PC-3 (cell line): ENCODE measurements around the gene OR1Q1. TPM values are rescaled to one million over a fixed set of nuclear protein-coding genes. Genes with fewer than 3 reads are reported as not detected.
"Not testable (repeated sequence)": the region's sequence is repeated elsewhere in the genome, so short reads cannot be mapped to it uniquely, and the experiment has no call there.

Source experiments
- ATAC-seq: fragments of 200-7000 bp; cut with Tn5 transposase; 2 replicates; pipeline ENCODE4 v1.9.1; 2020; ENCODE audit warnings: mild to moderate bottlenecking, moderate library complexity
- BruUV-seq: library from RNA; stranded (reverse); fragments of 400-500 nt; replicated peaks from 2 replicates; lab custom pipeline; 2021; lab: Mats Ljungman, UMichigan
- CTCF ChIA-PET: fragments of 300-600 bp; sonication (Branson Sonifier 250); formaldehyde crosslinking; loops from one replicate; lab custom pipeline; 2022; ENCODE audit warnings: antibody characterized with exemption; lab: Charles Lee
- POLR2A ChIA-PET: fragments of 300-600 bp; sonication (Branson Sonifier 250); formaldehyde crosslinking; loops from one replicate; lab custom pipeline; 2022; ENCODE audit warnings: antibody characterized with exemption; ENCODE audit not compliant: unreplicated experiment; lab: Charles Lee
- DNase-seq: peaks from one replicate; pipeline ENCODE4 v3.0.0-alpha.2; 2015
- H2AFZ ChIP-seq: fragments of 300-600 bp; sonication (generic); 2 replicates; pipeline ENCODE4 v1.6.0; 2016; ENCODE audit warnings: antibody characterized with exemption, low read length
- H3F3A ChIP-seq: fragments of 300-600 bp; sonication (generic); one replicate; pipeline ENCODE4 v1.6.0; 2017; ENCODE audit warnings: antibody characterized with exemption, low read length, control low read depth, mild to moderate bottlenecking; ENCODE audit not compliant: unreplicated experiment
- H3K27ac ChIP-seq: fragments of 300-600 bp; sonication (generic); 2 replicates; pipeline ENCODE4 v1.5.1; 2016; ENCODE audit warnings: mild to moderate bottlenecking, low read length
- H3K27me3 ChIP-seq: fragments of 300-600 bp; sonication (generic); 2 replicates; pipeline ENCODE4 v1.6.1; 2016; ENCODE audit warnings: low read length, mixed read lengths
- H3K36me3 ChIP-seq: fragments of 300-600 bp; sonication (generic); 2 replicates; pipeline ENCODE4 v1.6.1; 2016; ENCODE audit warnings: low read depth, mixed run types, low read length, mixed read lengths
- H3K4me1 ChIP-seq: fragments of 300-600 bp; sonication (generic); 2 replicates; pipeline ENCODE4 v1.5.1; 2016; ENCODE audit warnings: low read length; ENCODE audit not compliant: insufficient read depth
- H3K4me2 ChIP-seq: fragments of 300-600 bp; sonication (generic); 2 replicates; pipeline ENCODE4 v1.6.0; 2016; ENCODE audit warnings: low read length
- H3K4me3 ChIP-seq: fragments of 300-600 bp; sonication (generic); 2 replicates; pipeline ENCODE4 v1.5.1; 2016; ENCODE audit warnings: mild to moderate bottlenecking, low read length, mixed read lengths
- H3K79me2 ChIP-seq: fragments of 300-600 bp; sonication (generic); 2 replicates; pipeline ENCODE4 v1.6.1; 2017; ENCODE audit warnings: low read length, mixed read lengths
- H3K9ac ChIP-seq: fragments of 300-600 bp; sonication (generic); 2 replicates; pipeline ENCODE4 v1.6.0; 2016; ENCODE audit warnings: mild to moderate bottlenecking, low read length
- H3K9me2 ChIP-seq: fragments of 300-600 bp; sonication (generic); replicated peaks from 2 replicates; pipeline ENCODE4 v1.6.1; 2016; ENCODE audit warnings: mixed run types, low read length, mixed read lengths
- H3K9me3 ChIP-seq: fragments of 300-600 bp; sonication (generic); 2 replicates; pipeline ENCODE4 v1.6.1; 2016; ENCODE audit warnings: low read length, mixed read lengths
- H4K20me1 ChIP-seq: fragments of 300-600 bp; sonication (generic); 2 replicates; pipeline ENCODE4 v1.6.1; 2016; ENCODE audit warnings: low read length, mixed read lengths
- EZH2 ChIP-seq: fragments of 300-600 bp; sonication (generic); IDR thresholded peaks from one replicate; pipeline ENCODE4 v1.6.1; 2017; ENCODE audit warnings: antibody characterized with exemption, mild to moderate bottlenecking, low read length; ENCODE audit not compliant: unreplicated experiment
- EZH2phosphoT487 ChIP-seq: fragments of 300-600 bp; sonication (generic); IDR thresholded peaks from 2 replicates; pipeline ENCODE4 v1.6.1; 2018; ENCODE audit warnings: mild to moderate bottlenecking, antibody characterized with exemption, low read length, borderline replicate concordance
- intact Hi-C: fragments of 100-400 bp; cut with micrococcal nuclease; formaldehyde crosslinking; loops from 2 replicates; pipeline ENCODE4 v1.9.0; 2023
- total RNA-seq: library from RNA; depleted of rRNA; stranded (reverse); fragments of >200 nt; gene quantifications from 2 replicates; pipeline ENCODE4 v1.2.3, GENCODE V29; 2014
- TF ChIP-seq, protein P1 (sequence below): fragments of 300-600 bp; sonication (generic); conservative IDR thresholded peaks from 2 replicates; pipeline ENCODE4 v1.5.1; 2017; ENCODE audit warnings: antibody characterized with exemption, low read depth, mild to moderate bottlenecking, low read length

OR1Q1 gene
- total RNA-seq, 1 experiment from 2014 or later = not detected

DNA sequence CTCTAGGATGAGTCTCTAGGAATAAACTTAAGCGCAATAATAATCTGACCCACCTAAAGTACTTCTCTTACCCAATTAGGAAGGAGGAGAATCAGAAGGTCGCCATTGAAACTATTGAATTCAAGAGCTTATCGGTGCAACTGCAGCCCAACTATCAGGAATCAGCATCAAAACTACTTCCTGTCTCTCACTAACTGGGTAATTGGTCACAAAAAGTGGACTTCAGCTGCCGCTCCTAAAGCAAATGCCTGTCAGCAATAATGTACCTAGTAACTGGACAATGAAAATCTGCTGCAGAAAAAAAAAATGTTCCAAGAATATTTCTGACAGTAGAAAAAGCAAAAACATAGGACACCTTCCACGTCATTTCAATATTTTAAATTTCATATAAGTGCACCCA lies 34.7 kb upstream of the OR1Q1 start:
- no peaks in the 10 kb centered on the region for H3K27me3 ChIP-seq
- TF ChIP-seq, protein P1, sequence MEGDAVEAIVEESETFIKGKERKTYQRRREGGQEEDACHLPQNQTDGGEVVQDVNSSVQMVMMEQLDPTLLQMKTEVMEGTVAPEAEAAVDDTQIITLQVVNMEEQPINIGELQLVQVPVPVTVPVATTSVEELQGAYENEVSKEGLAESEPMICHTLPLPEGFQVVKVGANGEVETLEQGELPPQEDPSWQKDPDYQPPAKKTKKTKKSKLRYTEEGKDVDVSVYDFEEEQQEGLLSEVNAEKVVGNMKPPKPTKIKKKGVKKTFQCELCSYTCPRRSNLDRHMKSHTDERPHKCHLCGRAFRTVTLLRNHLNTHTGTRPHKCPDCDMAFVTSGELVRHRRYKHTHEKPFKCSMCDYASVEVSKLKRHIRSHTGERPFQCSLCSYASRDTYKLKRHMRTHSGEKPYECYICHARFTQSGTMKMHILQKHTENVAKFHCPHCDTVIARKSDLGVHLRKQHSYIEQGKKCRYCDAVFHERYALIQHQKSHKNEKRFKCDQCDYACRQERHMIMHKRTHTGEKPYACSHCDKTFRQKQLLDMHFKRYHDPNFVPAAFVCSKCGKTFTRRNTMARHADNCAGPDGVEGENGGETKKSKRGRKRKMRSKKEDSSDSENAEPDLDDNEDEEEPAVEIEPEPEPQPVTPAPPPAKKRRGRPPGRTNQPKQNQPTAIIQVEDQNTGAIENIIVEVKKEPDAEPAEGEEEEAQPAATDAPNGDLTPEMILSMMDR = no peak
- TF ChIP-seq EZH2phosphoT487 (no peak), EZH2 (no peak)
- ChIA-PET POLR2A (no interaction called here), CTCF (no interaction called here)
- no peaks in the 10 kb centered on the region for H3K36me3 ChIP-seq
- H3K27ac ChIP-seq = no peak overlapping the region
- peaks cover 10% of the 10 kb centered on the region for H3K4me1 ChIP-seq
- H3K9ac ChIP-seq = no peak overlapping the region
- H3K4me3 ChIP-seq = no peak overlapping the region
- DNase-seq = no peak
- no TSS peak for BruUV-seq
- intact Hi-C loops = no loop called here
- 0 out of 2 replicates have a peak overlapping the region, but pooled peaks have one; percentile 20 for H3K4me2 ChIP-seq
- no peaks in the 10 kb centered on the region for H3K9me3 ChIP-seq
- no peak for ATAC-seq
- H2AFZ ChIP-seq = no peak overlapping the region
- no peaks in the 10 kb centered on the region for H4K20me1 ChIP-seq
- H3K79me2 ChIP-seq = no peaks in the 10 kb centered on the region
- no peaks in the 10 kb centered on the region for H3K9me2 ChIP-seq
- H3F3A ChIP-seq = no peaks in the 10 kb centered on the region

- Histone ChIP-seq H2AFZ (no peak overlapping the region), H3K4me1 (peaks cover 10% of the 10 kb centered on the region), H3F3A (no peaks in the 10 kb centered on the region), H3K4me2 (0 out of 2 replicates have a peak overlapping the region, but pooled peaks have one; percentile 20), H3K27ac (no peak overlapping the region), H3K36me3 (no peaks in the 10 kb centered on the region), H3K79me2 (no peaks in the 10 kb centered on the region), H3K9me3 (no peaks in the 10 kb centered on the region), H4K20me1 (no peaks in the 10 kb centered on the region), H3K9ac (no peak overlapping the region), H3K9me2 (no peaks in the 10 kb centered on the region), H3K4me3 (no peak overlapping the region), H3K27me3 (no peaks in the 10 kb centered on the region)
- ChIA-PET POLR2A (no interaction called here), CTCF (no interaction called here)
- BruUV-seq = no TSS peak
- intact Hi-C loops = no loop called here
- ATAC-seq (no peak), DNase-seq (peak; percentile 74)
- no peak for TF ChIP-seq EZH2
- TF ChIP-seq EZH2phosphoT487 = no peak
- TF ChIP-seq, protein P1 = no peak
These were observed 34.2 kb upstream of the OR1Q1 start for GRCh38 chr9:122580360-122580759.

DNA sequence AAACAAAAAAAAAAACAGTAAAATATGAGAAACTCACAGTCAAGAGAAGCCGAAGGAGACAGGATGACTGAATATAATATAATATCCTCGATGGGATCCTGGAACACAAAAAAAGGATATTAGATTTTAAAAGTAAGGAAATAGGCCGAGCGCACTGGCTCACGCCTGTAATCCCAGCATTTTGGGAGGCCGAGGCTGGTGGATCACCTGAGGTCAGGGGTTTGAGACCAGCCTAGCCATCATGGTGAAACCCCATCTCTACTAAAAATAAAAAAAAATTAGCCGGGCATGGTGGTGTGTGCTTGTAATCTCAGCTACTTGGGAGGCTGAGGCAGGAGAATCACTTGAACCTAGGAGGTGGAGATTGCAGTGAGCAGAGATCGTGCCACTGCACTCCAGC lies 31.3 kb upstream of the OR1Q1 start, which contains the start of gene OR1L8:
Gene OR1L8 (minus strand): TSS at position 101 of the 400 bp plus-strand sequence. CDS start 14,907 bp downstream, outside the sequence.
- CTCF ChIA-PET, H3K79me2 ChIP-seq, intact Hi-C loops, H3K27me3 ChIP-seq, H4K20me1 ChIP-seq, BruUV-seq, H3K9me2 ChIP-seq, POLR2A ChIA-PET, H3K4me2 ChIP-seq, H3K9me3 ChIP-seq, H3K27ac ChIP-seq, ATAC-seq, H3K9ac ChIP-seq, H3F3A ChIP-seq, DNase-seq, H3K4me3 ChIP-seq, H2AFZ ChIP-seq, H3K36me3 ChIP-seq: not testable (repeated sequence)
- H3K4me1 ChIP-seq = peaks cover 10% of the 10 kb centered on the region
